Breast epithelium (tissue), 3 donors: ENCODE results near the gene TMEM240.

ENCODE experiments used
- CTCF ChIP-seq, 3 donors: fragments of 450-650 bp; IDR thresholded peaks; one replicate each; pipeline ENCODE4 v1.5.1; 2016 to 2017; ENCODE audit warnings: antibody characterized with exemption in 3 of 3, mild to moderate bottlenecking in 3 of 3, moderate library complexity in 3 of 3
- POLR2A ChIP-seq: fragments of 450-650 bp; IDR thresholded peaks from one replicate; pipeline ENCODE4 v1.6.1; 2016; ENCODE audit warnings: antibody characterized with exemption, mild to moderate bottlenecking, moderate library complexity
- POLR2AphosphoS5 ChIP-seq, 3 donors: sonication (generic); formaldehyde crosslinking; IDR thresholded peaks; one replicate each; pipeline ENCODE4 v1.6.1; 2017; ENCODE audit warnings: antibody characterized with exemption in 3 of 3

GRCh38 chr1:1511533-1512285 is 28.7 kb downstream of the TMEM240 start, which contains the start of gene ATAD3A:
- TF ChIP-seq POLR2A (no peak), CTCF (IDR thresholded peaks at IDR 0.05) (no peak), POLR2AphosphoS5 (IDR thresholded peaks at IDR 0.05) (peak; percentile 92 to 93 (median 93))
